Fibroblast of lung (primary cell): ENCODE data around the gene OS9. TPM values are rescaled to one million over a fixed set of nuclear protein-coding genes. Genes with fewer than 3 reads are reported as not detected.

Source experiments
- DNase-seq, 2 donors: peaks; one replicate each; pipeline versions ENCODE4 v3.0.0 to v3.0.0-alpha.2; 2010; ENCODE audit warnings: low read depth in 2 of 2
- H2AFZ ChIP-seq: 2 replicates; pipeline ENCODE4 v1.5.1; 2012; ENCODE audit warnings: low read length, control low read depth, inconsistent platforms
- H3K27ac ChIP-seq: 2 replicates; pipeline ENCODE4 v1.5.1; 2011; ENCODE audit warnings: low read length, control low read depth; ENCODE audit not compliant: insufficient read depth
- H3K27me3 ChIP-seq: 2 replicates; pipeline ENCODE4 v1.5.1; 2011; ENCODE audit warnings: mild to moderate bottlenecking, low read length; ENCODE audit not compliant: control insufficient read depth, insufficient read depth
- H3K36me3 ChIP-seq: 2 replicates; pipeline ENCODE4 v1.5.1; 2011; ENCODE audit warnings: low read length; ENCODE audit not compliant: control insufficient read depth, insufficient read depth
- H3K4me1 ChIP-seq: 2 replicates; pipeline ENCODE4 v1.5.1; 2011; ENCODE audit warnings: low read length; ENCODE audit not compliant: control insufficient read depth, insufficient read depth; ENCODE audit errors: extremely low read depth
- H3K4me2 ChIP-seq: 2 replicates; pipeline ENCODE4 v1.5.1; 2011; ENCODE audit warnings: low read length, control low read depth; ENCODE audit not compliant: insufficient read depth; ENCODE audit errors: extremely low read depth
- H3K4me3 ChIP-seq, 4 experiments: fragments of 200-600 bp in 1 of 4; sonication (generic) in 1 of 4; replicated peaks in 1 of 4; 2 replicates each; pipeline ENCODE4 v1.5.1; 2011 to 2016; ENCODE audit warnings: low read length in 4 of 4, low read depth in 3 of 4, mild to moderate bottlenecking in 3 of 4, control low read depth in 2 of 4, inconsistent platforms in 1 of 4, mixed read lengths in 1 of 4; ENCODE audit not compliant: insufficient read depth in 1 of 4; ENCODE audit errors: control extremely low read depth in 1 of 4
- H3K79me2 ChIP-seq: 2 replicates; pipeline ENCODE4 v1.5.1; 2012; ENCODE audit warnings: mild to moderate bottlenecking, low read length, inconsistent platforms; ENCODE audit not compliant: control insufficient read depth, insufficient read depth
- H3K9ac ChIP-seq: 2 replicates; pipeline ENCODE4 v1.5.1; 2011; ENCODE audit warnings: mild to moderate bottlenecking, low read length, control low read depth; ENCODE audit not compliant: insufficient read depth
- H3K9me3 ChIP-seq: 2 replicates; pipeline ENCODE4 v1.5.1; 2012; ENCODE audit warnings: low read depth, low read length; ENCODE audit not compliant: control insufficient read depth, insufficient read depth
- H4K20me1 ChIP-seq: 2 replicates; pipeline ENCODE4 v1.5.1; 2011; ENCODE audit warnings: low read length; ENCODE audit not compliant: control insufficient read depth, insufficient read depth; ENCODE audit errors: extremely low read depth
- CTCF ChIP-seq, 2 donors: IDR thresholded peaks in 1 of 2; conservative IDR thresholded peaks in 1 of 2; 1 replicate in 1 of 2; 2 replicates in 1 of 2; pipeline ENCODE4 v1.5.1; 2011 to 2012; ENCODE audit warnings: low read length in 2 of 2, control low read depth in 1 of 2, inconsistent platforms in 1 of 2, low read depth in 1 of 2, mild to moderate bottlenecking in 1 of 2
- EZH2 ChIP-seq: IDR thresholded peaks from 2 replicates; pipeline ENCODE4 v1.5.1; 2012; ENCODE audit warnings: low read length, control low read depth, mild to moderate bottlenecking; ENCODE audit errors: missing control alignments
- polyA plus RNA-seq, 2 donors: library from polyadenylated mRNA; depleted of rRNA in 1 of 2; stranded (reverse) in 1 of 2; unstranded in 1 of 2; fragments of >200 nt; gene quantifications; 2 replicates each; pipeline ENCODE4 v1.2.1, GENCODE V29; 2011 to 2012; ENCODE audit warnings: missing spikeins in 1 of 2
- total RNA-seq: library from RNA; depleted of rRNA; stranded (reverse); fragments of >200 nt; gene quantifications from 2 replicates; pipeline ENCODE4 v1.2.1, GENCODE V29; 2014

The OS9 gene
- total and polyA plus RNA-seq, 2 donors (not counting 1 experiment from before 2014, with no cell fraction given): 170 to 316 TPM

DNA sequence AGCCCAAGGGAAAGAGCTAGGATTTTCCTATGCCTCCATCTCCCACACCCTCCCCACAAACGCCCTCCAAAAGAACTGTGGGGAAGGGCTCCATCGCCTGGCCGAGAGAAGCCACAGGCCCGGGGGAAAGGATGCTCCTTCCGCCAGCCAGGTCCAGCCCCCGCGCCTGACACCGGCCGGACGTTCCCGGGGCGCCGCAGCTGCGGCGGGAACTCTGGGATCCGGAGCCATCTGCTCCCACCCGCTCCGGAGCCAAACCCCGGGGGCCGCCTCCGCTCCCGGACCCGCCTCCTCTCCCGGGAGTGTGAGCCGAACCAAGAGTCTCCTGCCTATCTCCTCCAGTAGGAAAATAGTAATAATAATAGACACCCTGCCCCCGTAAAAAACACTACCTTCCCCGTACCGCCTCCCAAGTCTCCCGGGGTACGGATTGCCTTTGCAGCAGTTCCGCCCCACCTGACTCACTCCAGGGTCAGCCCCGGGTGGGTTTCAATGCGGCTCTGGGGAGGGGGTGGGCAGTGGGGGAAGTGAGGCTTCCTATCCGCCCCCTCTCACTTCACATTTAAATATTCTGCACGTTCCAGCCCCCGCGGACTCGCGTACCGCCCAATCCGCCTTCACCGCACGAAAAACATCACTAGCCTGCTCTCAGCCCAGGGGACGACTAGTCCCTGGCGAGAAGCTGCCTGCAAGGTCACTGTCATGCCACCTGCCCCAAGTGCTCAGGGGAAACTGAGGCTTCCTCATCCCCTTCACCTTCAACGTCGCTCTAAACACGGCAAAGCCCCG is 42.2 kb downstream of the OS9 start:
- Histone ChIP-seq H3K4me3 (peak overlapping the region in 1 of 4 experiments; percentile 28), H3K79me2 (no peaks in the 10 kb centered on the region), H3K27me3 (peaks cover 76% of the 10 kb centered on the region), H3K27ac (no peak overlapping the region), H3K9ac (no peak overlapping the region), H3K4me1 (peaks cover 3% of the 10 kb centered on the region), H2AFZ (no peak overlapping the region), H3K9me3 (no peaks in the 10 kb centered on the region), H3K36me3 (no peaks in the 10 kb centered on the region), H3K4me2 (peak overlapping the region; percentile 52), H4K20me1 (no peaks in the 10 kb centered on the region)
- TF ChIP-seq CTCF (conservative IDR thresholded peaks at IDR 0.05 in 1 of 2, IDR thresholded peaks at IDR 0.05 in 1 of 2; ENCODE audit: low read depth in 1 of 2, low read length in 2 of 2) (peak; percentile 19 to 45), EZH2 (no peak)
- DNase-seq: peak in 1 of 2 donors; percentile 15

DNA sequence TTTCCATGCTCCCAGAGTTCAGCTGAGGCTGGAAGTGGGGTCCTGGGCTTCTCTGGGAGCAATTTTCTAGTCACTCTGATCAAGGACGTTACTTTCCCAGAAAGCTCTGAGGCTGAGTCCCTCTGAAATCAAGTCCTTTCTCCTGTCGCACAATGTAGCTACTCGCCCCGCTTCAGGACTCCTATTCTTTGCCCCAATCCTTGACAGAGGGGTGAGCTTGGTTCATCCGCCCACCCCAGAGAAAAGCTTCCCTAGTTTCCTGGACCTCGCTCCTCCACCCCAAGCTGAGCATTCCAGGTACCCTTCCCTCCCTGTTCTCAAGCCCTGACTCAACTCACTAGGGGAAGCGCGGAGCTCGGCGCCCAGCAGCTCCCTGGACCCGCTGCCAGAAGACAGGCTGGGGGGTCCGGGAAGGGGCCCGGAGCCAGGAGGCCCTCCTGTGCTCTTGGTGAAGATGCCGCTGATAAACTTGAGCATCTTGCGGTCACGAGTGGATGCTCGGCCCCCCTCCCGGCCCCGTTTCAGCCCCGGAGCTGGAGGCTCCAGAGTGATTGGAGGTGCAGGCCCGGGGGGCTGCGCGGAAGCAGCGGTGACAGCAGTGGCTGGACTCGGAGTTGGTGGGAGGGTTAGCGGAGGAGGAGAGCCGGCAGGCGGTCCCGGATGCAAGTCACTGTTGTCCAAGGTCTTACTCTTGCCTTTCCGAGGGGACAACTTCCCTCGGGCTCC is 43.0 kb downstream of the OS9 start:
- Histone ChIP-seq H3K36me3 (no peaks in the 10 kb centered on the region), H3K27ac (no peak overlapping the region), H4K20me1 (no peaks in the 10 kb centered on the region), H2AFZ (no peak overlapping the region), H3K9me3 (no peaks in the 10 kb centered on the region), H3K27me3 (peaks cover 83% of the 10 kb centered on the region), H3K4me2 (no peak overlapping the region), H3K4me1 (peaks cover 3% of the 10 kb centered on the region), H3K79me2 (no peaks in the 10 kb centered on the region), H3K9ac (no peak overlapping the region), H3K4me3 (no peak overlapping the region)
- DNase-seq: no peak
- TF ChIP-seq EZH2: peak; percentile 98
- TF ChIP-seq CTCF (conservative IDR thresholded peaks at IDR 0.05 in 1 of 2, IDR thresholded peaks at IDR 0.05 in 1 of 2; ENCODE audit: low read depth in 1 of 2, low read length in 2 of 2): no peak
